ENCODE data around the gene SHC2. TPM values are rescaled to one million over a fixed set of nuclear protein-coding genes. Genes with fewer than 3 reads are reported as not detected.
"Not testable (repeated sequence)": the region's sequence is repeated elsewhere in the genome, so short reads cannot be mapped to it uniquely, and the experiment has no call there.

Gene SHC2
- total RNA-seq, 1 experiment from 2014 or later, result 19.6 TPM

- DNase-seq (ENCODE audit: low spot score), result no peak
These were observed 33.9 kb downstream of the SHC2 start for GRCh38 chr19:426725-427445.

GRCh38 chr19:425056-425455 is 35.8 kb downstream of the SHC2 start:
- DNase-seq (ENCODE audit: low spot score), result no peak

GRCh38 chr19:424546-424945 is 36.3 kb downstream of the SHC2 start:
- DNase-seq (ENCODE audit: low spot score), result no peak

GRCh38 chr19:423691-424466 is 37.0 kb downstream of the SHC2 start:
- no peak for DNase-seq (ENCODE audit: low spot score)

- not testable (repeated sequence) for DNase-seq (ENCODE audit: low spot score)
These were observed 38.0 kb downstream of the SHC2 start for GRCh38 chr19:422917-423226.

- DNase-seq (ENCODE audit: low spot score), result no peak
These were observed 38.5 kb downstream of the SHC2 start for GRCh38 chr19:422213-422916.

- DNase-seq (ENCODE audit: low spot score), result no peak
These were observed 40.9 kb downstream of the SHC2 start for GRCh38 chr19:419721-420515.

GRCh38 chr19:418761-419671 is 41.8 kb downstream of the SHC2 start:
- DNase-seq (ENCODE audit: low spot score), result no peak

GRCh38 chr19:416416-416815 is 44.4 kb downstream of the SHC2 start:
- no peak for DNase-seq (ENCODE audit: low spot score)

- DNase-seq (ENCODE audit: low spot score), result no peak
These were observed 45.5 kb downstream of the SHC2 start for GRCh38 chr19:415292-415691.

- DNase-seq (ENCODE audit: low spot score), result no peak
These were observed 46.9 kb downstream of the SHC2 start for GRCh38 chr19:413756-414420.

- DNase-seq (ENCODE audit: low spot score), result no peak
These were observed 48.2 kb downstream of the SHC2 start for GRCh38 chr19:412356-413355.

GRCh38 chr19:411723-412355 is 49.0 kb downstream of the SHC2 start:
- no peak for DNase-seq (ENCODE audit: low spot score)

- DNase-seq (ENCODE audit: low spot score), result not testable (repeated sequence)
These were observed 49.6 kb downstream of the SHC2 start for GRCh38 chr19:411121-411722.

- DNase-seq (ENCODE audit: low spot score), result no peak
These were observed 50.5 kb downstream of the SHC2 start for GRCh38 chr19:410243-410781.

GRCh38 chr19:409516-410242 is 51.2 kb downstream of the SHC2 start:
- DNase-seq (ENCODE audit: low spot score), result no peak

GRCh38 chr19:408902-409515 is 51.8 kb downstream of the SHC2 start, which contains the start of gene C2CD4C:
Gene C2CD4C, minus strand, starts transcription at chr19:409147. Its CDS starts 786 bp downstream, at chr19:408361.
- DNase-seq (ENCODE audit: low spot score), result no peak
